Measurements from ENCODE around the gene ADCY5.

DNA sequence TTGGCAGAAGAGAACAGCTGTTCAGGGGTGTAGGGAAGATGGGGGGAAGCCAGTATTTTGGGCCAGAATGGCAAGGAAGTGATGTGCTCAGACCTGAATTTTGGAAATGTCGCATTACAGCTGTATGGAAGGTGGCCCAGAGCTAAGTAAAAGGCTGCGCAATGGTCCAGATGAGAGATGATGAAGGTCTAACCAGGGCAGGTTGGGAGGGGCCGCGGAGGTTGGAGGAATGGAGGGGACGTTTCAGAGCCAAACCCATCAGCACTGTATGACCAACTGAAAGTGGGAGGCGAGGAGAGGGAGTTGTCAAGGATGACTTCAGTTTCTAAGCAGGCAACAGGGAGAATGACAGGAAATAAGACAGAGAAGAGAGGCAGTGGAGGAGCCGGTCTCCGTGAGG is 60.8 kb downstream of the ADCY5 start:
- no peak for TF ChIP-seq EZH2 (IDR thresholded peaks at IDR 0.05; ENCODE audit: borderline replicate concordance)
- TF ChIP-seq, protein P1, sequence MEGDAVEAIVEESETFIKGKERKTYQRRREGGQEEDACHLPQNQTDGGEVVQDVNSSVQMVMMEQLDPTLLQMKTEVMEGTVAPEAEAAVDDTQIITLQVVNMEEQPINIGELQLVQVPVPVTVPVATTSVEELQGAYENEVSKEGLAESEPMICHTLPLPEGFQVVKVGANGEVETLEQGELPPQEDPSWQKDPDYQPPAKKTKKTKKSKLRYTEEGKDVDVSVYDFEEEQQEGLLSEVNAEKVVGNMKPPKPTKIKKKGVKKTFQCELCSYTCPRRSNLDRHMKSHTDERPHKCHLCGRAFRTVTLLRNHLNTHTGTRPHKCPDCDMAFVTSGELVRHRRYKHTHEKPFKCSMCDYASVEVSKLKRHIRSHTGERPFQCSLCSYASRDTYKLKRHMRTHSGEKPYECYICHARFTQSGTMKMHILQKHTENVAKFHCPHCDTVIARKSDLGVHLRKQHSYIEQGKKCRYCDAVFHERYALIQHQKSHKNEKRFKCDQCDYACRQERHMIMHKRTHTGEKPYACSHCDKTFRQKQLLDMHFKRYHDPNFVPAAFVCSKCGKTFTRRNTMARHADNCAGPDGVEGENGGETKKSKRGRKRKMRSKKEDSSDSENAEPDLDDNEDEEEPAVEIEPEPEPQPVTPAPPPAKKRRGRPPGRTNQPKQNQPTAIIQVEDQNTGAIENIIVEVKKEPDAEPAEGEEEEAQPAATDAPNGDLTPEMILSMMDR (IDR thresholded peaks at IDR 0.05; ENCODE audit: poor library complexity): no peak
